PC-9 (cell line): ENCODE measurements around the gene GAS2L1. TPM values are rescaled to one million over a fixed set of nuclear protein-coding genes. Genes with fewer than 3 reads are reported as not detected.
A peak's percentile ranks its signal among the peaks of the same experiment; 100 is the strongest.

Source experiments
- Bru-seq: library from RNA; stranded (reverse); fragments of 400-500 nt; gene quantifications from one replicate; lab custom pipeline; 2021; lab: Mats Ljungman, UMichigan
- BruChase-seq, 2 experiments: library from RNA; stranded (reverse); fragments of 400-500 nt; gene quantifications; one replicate each; lab custom pipeline; 2021; lab: Mats Ljungman, UMichigan
- BruUV-seq: library from RNA; stranded (reverse); fragments of 400-500 nt; replicated peaks from 2 replicates; lab custom pipeline; 2021; lab: Mats Ljungman, UMichigan
- CTCF ChIA-PET: fragments of 300-600 bp; sonication (Branson Sonifier 250); formaldehyde crosslinking; loops from one replicate; lab custom pipeline; 2022; ENCODE audit warnings: antibody characterized with exemption; lab: Charles Lee
- POLR2A ChIA-PET: fragments of 300-600 bp; sonication (Branson Sonifier 250); formaldehyde crosslinking; loops from one replicate; lab custom pipeline; 2022; ENCODE audit warnings: antibody characterized with exemption; ENCODE audit not compliant: unreplicated experiment; lab: Charles Lee
- DNase-seq, 2 experiments: peaks; one replicate each; pipeline versions ENCODE4 v3.0.0 to v3.0.0-alpha.2; 2015 to 2022; ENCODE audit warnings: mixed read lengths in 1 of 2
- H2AFZ ChIP-seq: fragments of 200-600 bp; sonication (generic); 2 replicates; pipeline ENCODE4 v1.8.1; 2017; ENCODE audit warnings: antibody characterized with exemption
- H3F3A ChIP-seq: fragments of 200-600 bp; sonication (generic); 2 replicates; pipeline ENCODE4 v1.8.1; 2017; ENCODE audit warnings: antibody characterized with exemption, mild to moderate bottlenecking, low read depth; ENCODE audit not compliant: insufficient read depth
- H3K27ac ChIP-seq: fragments of 200-600 bp; sonication (generic); 2 replicates; pipeline ENCODE4 v1.6.1; 2016; ENCODE audit warnings: mixed run types
- H3K27me3 ChIP-seq: fragments of 200-600 bp; sonication (generic); 2 replicates; pipeline ENCODE4 v1.6.1; 2016; ENCODE audit warnings: low read depth, mixed run types; ENCODE audit not compliant: insufficient read depth
- H3K36me3 ChIP-seq: fragments of 200-600 bp; sonication (generic); 2 replicates; pipeline ENCODE4 v1.6.1; 2016; ENCODE audit warnings: low read depth, mixed run types
- H3K4me1 ChIP-seq: fragments of 200-600 bp; sonication (generic); replicated peaks from 2 replicates; pipeline ENCODE4 v1.6.1; 2016; ENCODE audit warnings: mixed run types; ENCODE audit not compliant: insufficient read depth
- H3K4me2 ChIP-seq: fragments of 200-600 bp; sonication (generic); 2 replicates; pipeline ENCODE4 v1.6.1; 2017; ENCODE audit warnings: mixed run types
- H3K4me3 ChIP-seq: fragments of 200-600 bp; sonication (generic); 2 replicates; pipeline ENCODE4 v1.6.1; 2016; ENCODE audit warnings: mixed run types
- H3K79me2 ChIP-seq: fragments of 200-600 bp; sonication (generic); 2 replicates; pipeline ENCODE4 v1.6.1; 2017; ENCODE audit warnings: low read depth, mixed run types
- H3K9me2 ChIP-seq: fragments of 200-600 bp; sonication (generic); 2 replicates; pipeline ENCODE4 v1.8.1; 2017; ENCODE audit warnings: mild to moderate bottlenecking; ENCODE audit not compliant: insufficient read depth
- H3K9me3 ChIP-seq: fragments of 200-600 bp; sonication (generic); 2 replicates; pipeline ENCODE4 v1.8.1; 2016; ENCODE audit warnings: low read depth; ENCODE audit not compliant: insufficient read depth
- H4K20me1 ChIP-seq: fragments of 200-600 bp; sonication (generic); 2 replicates; pipeline ENCODE4 v1.8.1; 2017; ENCODE audit not compliant: insufficient read depth
- CTCF ChIP-seq: fragments of 200-600 bp; sonication (generic); conservative IDR thresholded peaks from 2 replicates; pipeline ENCODE4 v1.6.1; 2017; ENCODE audit warnings: mixed run types, antibody characterized with exemption, mild to moderate bottlenecking, moderate library complexity
- EZH2 ChIP-seq: fragments of 200-600 bp; sonication (generic); IDR thresholded peaks from 2 replicates; pipeline ENCODE4 v1.8.0; 2017; ENCODE audit warnings: antibody characterized with exemption, low read depth
- intact Hi-C: fragments of 100-400 bp; cut with micrococcal nuclease; formaldehyde crosslinking; loops from one replicate; pipeline ENCODE4 v1.10.0; 2022; ENCODE audit not compliant: unreplicated experiment
- long read RNA-seq: library from polyadenylated mRNA; stranded (forward); transcript quantifications from one replicate; pipeline ENCODE4 v2.0.0, GENCODE V29; 2022
- total RNA-seq: library from RNA; stranded (reverse); gene quantifications from 2 replicates; pipeline ENCODE4 v1.2.3, GENCODE V29; 2021

GAS2L1 gene
- total RNA-seq: 15.2 and 16.6 TPM in 2 replicates
- Bru-seq, nascent RNA: percentile 36 among the genes with signal in this experiment
- percentile 41 among the genes with signal in this experiment for BruChase-seq, experiment 1, labeled RNA remaining after a 2-hour chase
- percentile 70 among the genes with signal in this experiment for BruChase-seq, experiment 2, labeled RNA remaining after a 6-hour chase
- long read RNA-seq, transcript GAS2L1-208 (6 exons, 2,925 nt): major isoform, 32 of 78 reads
- long read RNA-seq, partial matches to known transcripts: 31 of 78 reads
- long read RNA-seq, other reads (novel, unspliced or antisense): 9 of 78 reads

GRCh38 chr22:29306175-29306834 lies at the start of gene GAS2L1:
Gene GAS2L1, plus strand, starts transcription at chr22:29306650. Its CDS starts 1,456 bp downstream, at chr22:29308106.
- H3K36me3 ChIP-seq: no peaks in the 10 kb centered on the region
- H3K27me3 ChIP-seq: no peaks in the 10 kb centered on the region
- peak within 1 kb of the TSS; percentile 99 for H2AFZ ChIP-seq
- intact Hi-C loops: loop anchor here (2.0 to 10.0 kb wide), 2 partner anchors 38 to 78 kb away; partner anchors contain the start of gene AP1B1
- DNase-seq: peak; percentile 66 to 78
- H3K27ac ChIP-seq: no peak within 1 kb of the TSS
- H3K9me3 ChIP-seq: no peaks in the 10 kb centered on the region
- H3K79me2 ChIP-seq: 0 out of 2 replicates have a peak, but pooled peaks cover 7% of the 10 kb centered on the region
- H3K4me2 ChIP-seq: peak within 1 kb of the TSS; percentile 88
- H3K4me3 ChIP-seq: peak within 1 kb of the TSS; percentile 75
- ChIA-PET CTCF (no interaction called here), POLR2A (interaction anchor here (0.5 kb wide), 1 partner anchor 107 kb away, joined by 5 read pairs; no protein-coding TSS in a partner anchor)
- H3K9me2 ChIP-seq: no peaks in the 10 kb centered on the region
- peaks cover 26% of the 10 kb centered on the region for H3K4me1 ChIP-seq
- TF ChIP-seq CTCF (peak; percentile 57), EZH2 (no peak)
- H4K20me1 ChIP-seq: peaks cover 6% of the 10 kb centered on the region; the same call in 1 of the 2 replicates
- no TSS peak for BruUV-seq
- peaks cover 42% of the 10 kb centered on the region for H3F3A ChIP-seq

DNA sequence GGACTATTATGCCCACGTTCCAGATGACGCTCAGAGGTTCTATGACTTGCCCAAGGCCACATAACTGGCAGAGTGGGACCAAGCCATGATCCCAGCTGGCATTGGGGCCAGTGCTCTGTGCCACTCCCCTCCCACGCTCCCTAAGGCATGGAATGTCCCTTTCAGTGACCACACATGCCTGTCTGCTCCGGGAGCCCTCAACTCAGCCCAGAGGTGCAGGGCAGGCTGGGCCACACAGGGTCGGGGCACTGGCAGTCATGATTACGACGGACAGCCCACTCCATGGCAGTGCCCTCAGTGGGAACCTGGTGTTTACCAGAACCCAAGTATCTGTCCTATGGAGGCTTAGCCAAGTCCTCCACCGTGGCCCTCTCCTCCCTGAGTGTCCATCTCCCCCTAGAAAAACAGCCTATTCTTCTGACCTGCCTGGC lies 48.7 kb upstream of the GAS2L1 start:
- Histone ChIP-seq H3K9me2 (no peaks in the 10 kb centered on the region), H3K4me2 (no peak overlapping the region), H3K27me3 (no peaks in the 10 kb centered on the region), H3F3A (0 out of 2 replicates have a peak, but pooled peaks cover 4% of the 10 kb centered on the region), H2AFZ (no peak overlapping the region), H3K9me3 (no peaks in the 10 kb centered on the region), H3K79me2 (no peaks in the 10 kb centered on the region), H3K27ac (no peak overlapping the region), H3K4me3 (no peak overlapping the region), H4K20me1 (no peaks in the 10 kb centered on the region), H3K4me1 (no peaks in the 10 kb centered on the region), H3K36me3 (no peaks in the 10 kb centered on the region)
- TF ChIP-seq CTCF (no peak), EZH2 (no peak)
- ChIA-PET POLR2A (no interaction called here), CTCF (no interaction called here)
- intact Hi-C loops: no loop called here
- DNase-seq: no peak
- no TSS peak for BruUV-seq

GRCh38 chr22:29258407-29259252 lies 47.8 kb upstream of the GAS2L1 start:
- Histone ChIP-seq H3K4me3 (no peak overlapping the region), H3K4me2 (no peak overlapping the region), H4K20me1 (no peaks in the 10 kb centered on the region), H3F3A (0 out of 2 replicates have a peak, but pooled peaks cover 4% of the 10 kb centered on the region), H3K79me2 (no peaks in the 10 kb centered on the region), H3K9me2 (no peaks in the 10 kb centered on the region), H3K4me1 (no peaks in the 10 kb centered on the region), H3K27ac (no peak overlapping the region), H3K27me3 (no peaks in the 10 kb centered on the region), H3K9me3 (no peaks in the 10 kb centered on the region), H2AFZ (no peak overlapping the region), H3K36me3 (no peaks in the 10 kb centered on the region)
- TF ChIP-seq CTCF (no peak), EZH2 (no peak)
- POLR2A ChIA-PET: interaction anchor here (0.6 kb wide), 1 partner anchor 168 kb away, joined by 3 read pairs; no protein-coding TSS in a partner anchor
- CTCF ChIA-PET: no interaction called here
- no TSS peak for BruUV-seq
- intact Hi-C loops: no loop called here
- no peak for DNase-seq
